Activated naive CD4-positive, alpha-beta T cell treated with anti-CD3 and anti-CD28 coated beads, Interleukin-2, amount 50 U/mL, for 72 hours (primary cell): ENCODE measurements around the gene MSH2. TPM values are rescaled to one million over a fixed set of nuclear protein-coding genes. Genes with fewer than 3 reads are reported as not detected.
"Not testable (repeated sequence)": the region's sequence is repeated elsewhere in the genome, so short reads cannot be mapped to it uniquely, and the experiment has no call there.

ENCODE experiments used
- ATAC-seq, 2 donors: fragments of 150-1000 bp; cut with Tn5 transposase; 2 replicates each; pipeline ENCODE4 v1.10.0; 2021; ENCODE audit warnings: mild to moderate bottlenecking in 2 of 2, moderate library complexity in 2 of 2
- DNase-seq, 2 donors: peaks; one replicate each; pipeline ENCODE4 v3.0.0; 2021 to 2022; ENCODE audit warnings: low spot score in 2 of 2
- H3K27ac Mint-ChIP-seq, 2 donors: one replicate each; pipeline ENCODE4 v1.8.0; 2022; ENCODE audit warnings: mild to moderate bottlenecking in 2 of 2, mixed read lengths in 2 of 2
- H3K36me3 Mint-ChIP-seq, 2 donors: one replicate each; pipeline ENCODE4 v1.8.0; 2022; ENCODE audit warnings: mixed read lengths in 2 of 2
- H3K9me3 Mint-ChIP-seq, 2 donors: one replicate each; pipeline ENCODE4 v1.8.0; 2022; ENCODE audit warnings: mixed read lengths in 2 of 2
- total RNA-seq, 2 donors: library from RNA; stranded (reverse); gene quantifications; one replicate each; pipeline ENCODE4 v1.2.3, GENCODE V29; 2022

MSH2 gene
- total RNA-seq, 2 donors from 2014 or later = 56.0 to 57.2 TPM

GRCh38 chr2:47402555-47402804 is 476 bp upstream of the MSH2 start:
- H3K36me3 Mint-ChIP-seq = peaks cover 28 to 32% of the 10 kb centered on the region in 2 donors
- ATAC-seq (peak; percentile 0 to 10), DNase-seq (no peak)
- H3K9me3 Mint-ChIP-seq = peaks cover 0 to 4% of the 10 kb centered on the region in 2 donors
- H3K27ac Mint-ChIP-seq = peak overlapping the region; percentile 93 to 97

- peaks cover 36 to 44% of the 10 kb centered on the region in 2 donors for H3K36me3 Mint-ChIP-seq
- no peak for ATAC-seq
- H3K9me3 Mint-ChIP-seq = peaks cover 0 to 4% of the 10 kb centered on the region in 2 donors
- H3K27ac Mint-ChIP-seq = peak overlapping the region; percentile 93 to 97
- DNase-seq = no peak
These were observed 745 bp downstream of the MSH2 start for GRCh38 chr2:47403609-47404193.

- Mint-ChIP-seq H3K36me3 (peaks cover 36 to 46% of the 10 kb centered on the region in 2 donors), H3K27ac (peak overlapping the region; percentile 93 to 97), H3K9me3 (peaks cover 0 to 4% of the 10 kb centered on the region in 2 donors)
- ATAC-seq = no peak
- no peak for DNase-seq
These were observed 1.4 kb downstream of the MSH2 start for GRCh38 chr2:47404356-47404755.

- ATAC-seq (no peak), DNase-seq (no peak)
- Mint-ChIP-seq H3K27ac (no peak overlapping the region), H3K36me3 (peaks cover 36 to 51% of the 10 kb centered on the region in 2 donors), H3K9me3 (peaks cover 0 to 4% of the 10 kb centered on the region in 2 donors)
These were observed 2.8 kb downstream of the MSH2 start for GRCh38 chr2:47405757-47406156.

GRCh38 chr2:47406649-47407330 is 3.8 kb downstream of the MSH2 start:
- not testable (repeated sequence) for DNase-seq, H3K27ac Mint-ChIP-seq, ATAC-seq, H3K9me3 Mint-ChIP-seq
- H3K36me3 Mint-ChIP-seq = peaks cover 36 to 51% of the 10 kb centered on the region in 2 donors

GRCh38 chr2:47407976-47408375 is 5.0 kb downstream of the MSH2 start:
- H3K9me3 Mint-ChIP-seq, DNase-seq, ATAC-seq, H3K27ac Mint-ChIP-seq: not testable (repeated sequence)
- peaks cover 34 to 50% of the 10 kb centered on the region in 2 donors for H3K36me3 Mint-ChIP-seq

GRCh38 chr2:47414682-47415458 is 11.9 kb downstream of the MSH2 start:
- Mint-ChIP-seq H3K9me3 (no peaks in the 10 kb centered on the region), H3K27ac (no peak overlapping the region), H3K36me3 (peaks cover 4% of the 10 kb centered on the region in 2 donors)
- DNase-seq (no peak), ATAC-seq (peak; percentile 18 to 35)

GRCh38 chr2:47420214-47420613 is 17.3 kb downstream of the MSH2 start:
- Mint-ChIP-seq H3K36me3 (peaks cover 0 to 4% of the 10 kb centered on the region in 2 donors), H3K9me3 (no peaks in the 10 kb centered on the region), H3K27ac (no peak overlapping the region)
- DNase-seq = no peak
- no peak for ATAC-seq

- not testable (repeated sequence) for ATAC-seq
These were observed 17.7 kb downstream of the MSH2 start for GRCh38 chr2:47420683-47421082.

GRCh38 chr2:47422016-47422415 is 19.1 kb downstream of the MSH2 start:
- H3K9me3 Mint-ChIP-seq = no peaks in the 10 kb centered on the region
- no peak overlapping the region for H3K27ac Mint-ChIP-seq
- DNase-seq (no peak), ATAC-seq (no peak)
- H3K36me3 Mint-ChIP-seq = no peaks in the 10 kb centered on the region

More at GRCh38 chr2:47420683-47421082, 17.7 kb downstream of the MSH2 start:
- H3K9me3 Mint-ChIP-seq, H3K36me3 Mint-ChIP-seq, H3K27ac Mint-ChIP-seq, DNase-seq: not testable (repeated sequence)

- Mint-ChIP-seq H3K36me3 (no peaks in the 10 kb centered on the region), H3K27ac (no peak overlapping the region), H3K9me3 (no peaks in the 10 kb centered on the region)
- ATAC-seq (no peak), DNase-seq (no peak)
These were observed 19.6 kb downstream of the MSH2 start for GRCh38 chr2:47422560-47422959.

GRCh38 chr2:47426786-47427185 is 23.8 kb downstream of the MSH2 start:
- H3K27ac Mint-ChIP-seq = no peak overlapping the region
- ATAC-seq (no peak), DNase-seq (no peak)
- peaks cover 10 to 11% of the 10 kb centered on the region in 2 donors for H3K36me3 Mint-ChIP-seq
- no peaks in the 10 kb centered on the region for H3K9me3 Mint-ChIP-seq

GRCh38 chr2:47429795-47430194 is 26.8 kb downstream of the MSH2 start:
- H3K36me3 Mint-ChIP-seq = peaks cover 17 to 18% of the 10 kb centered on the region in 2 donors
- no peak for ATAC-seq

GRCh38 chr2:47433006-47433405 is 30.1 kb downstream of the MSH2 start:
- DNase-seq, H3K9me3 Mint-ChIP-seq, H3K27ac Mint-ChIP-seq, ATAC-seq: not testable (repeated sequence)
- peaks cover 17 to 18% of the 10 kb centered on the region in 2 donors for H3K36me3 Mint-ChIP-seq

More at GRCh38 chr2:47429795-47430194, 26.8 kb downstream of the MSH2 start:
- no peak for DNase-seq
- Mint-ChIP-seq H3K9me3 (peaks cover 0 to 3% of the 10 kb centered on the region in 2 donors), H3K27ac (no peak overlapping the region)

- not testable (repeated sequence) for DNase-seq, H3K9me3 Mint-ChIP-seq
- peaks cover 17 to 18% of the 10 kb centered on the region in 2 donors for H3K36me3 Mint-ChIP-seq
These were observed 30.5 kb downstream of the MSH2 start for GRCh38 chr2:47433445-47433844.

GRCh38 chr2:47437287-47437686 is 34.3 kb downstream of the MSH2 start:
- Mint-ChIP-seq H3K27ac (no peak overlapping the region), H3K36me3 (peaks cover 3% of the 10 kb centered on the region in 2 donors), H3K9me3 (peaks cover 0 to 2% of the 10 kb centered on the region in 2 donors)
- ATAC-seq (no peak), DNase-seq (no peak)

More at GRCh38 chr2:47433445-47433844, 30.5 kb downstream of the MSH2 start:
- H3K27ac Mint-ChIP-seq, ATAC-seq: not testable (repeated sequence)

GRCh38 chr2:47438106-47438505 is 35.1 kb downstream of the MSH2 start:
- Mint-ChIP-seq H3K36me3 (no peaks in the 10 kb centered on the region), H3K27ac (no peak overlapping the region), H3K9me3 (no peaks in the 10 kb centered on the region)
- ATAC-seq (no peak), DNase-seq (no peak)
